ENCODE measurements around the gene NEDD9. TPM values are rescaled to one million over a fixed set of nuclear protein-coding genes. Genes with fewer than 3 reads are reported as not detected.

The NEDD9 gene
- polyA plus RNA-seq, 3 donors: 18.2 to 35.9 (median 33.0) TPM

- peak overlapping the region; percentile 74 to 95 (median 92) for H3K27ac Mint-ChIP-seq
Observed at GRCh38 chr6:11212664-11213063, 19.8 kb downstream of the NEDD9 start.

GRCh38 chr6:11211254-11211653 is 21.2 kb downstream of the NEDD9 start:
- Mint-ChIP-seq H3K36me3 (peaks cover 70 to 71% of the 10 kb centered on the region in 2 donors), H3K27me3 (ENCODE audit: low read depth in 3 of 3) (peaks cover 0 to 1% (median 0%) of the 10 kb centered on the region in 3 donors), H3K27ac (peak overlapping the region in 5 of 7 donors; percentile 40 to 95 (median 72)), H3K4me1 (peaks cover 51% of the 10 kb centered on the region), H3K4me3 (no peak overlapping the region), H3K9me3 (peaks cover 0 to 2% (median 0%) of the 10 kb centered on the region in 7 donors)
- Histone ChIP-seq H3K4me3 (replicated peaks in 1 of 3; ENCODE audit: low read depth in 2 of 3, low read length in 3 of 3) (no peak overlapping the region), H4K20me1 (ENCODE audit: insufficient read depth, low read length) (no peaks in the 10 kb centered on the region), H3K9me3 (replicated peaks in 1 of 2; ENCODE audit: control insufficient read depth in 1 of 2, insufficient read depth in 1 of 2, low read length in 2 of 2) (no peaks in the 10 kb centered on the region), H3K4me1 (ENCODE audit: control insufficient read depth in 1 of 2, insufficient read depth in 2 of 2, low read length in 2 of 2) (peaks cover 53 to 60% of the 10 kb centered on the region in 2 donors), H3K4me2 (replicated peaks; ENCODE audit: extremely low read depth, low read length, poor library complexity, severe bottlenecking) (no peak overlapping the region), H3K27ac (ENCODE audit: low read depth in 1 of 2, low read length in 2 of 2) (peak overlapping the region; percentile 10 to 11), H3K36me3 (replicated peaks in 1 of 2; ENCODE audit: control insufficient read depth in 1 of 2, insufficient read depth in 2 of 2, low read length in 2 of 2) (peaks cover 4 to 34% of the 10 kb centered on the region in 2 donors), H3K9ac (ENCODE audit: insufficient read depth, low read length, poor library complexity, severe bottlenecking) (no peak overlapping the region), H2AFZ (ENCODE audit: insufficient read depth, low read depth, low read length, poor library complexity, severe bottlenecking) (no peak overlapping the region), H3K79me2 (ENCODE audit: insufficient read depth, low read length) (no peaks in the 10 kb centered on the region), H3K27me3 (ENCODE audit: control insufficient read depth in 2 of 2, insufficient read depth in 2 of 2, low read length in 2 of 2) (no peaks in the 10 kb centered on the region)
- DNase-seq: no peak
- WGBS (ENCODE audit: insufficient coverage): no CpG with 5 or more reads among the region's 2 CpGs
- no peak for TF ChIP-seq CTCF (IDR thresholded peaks at IDR 0.05)
- intact Hi-C loops (cut with micrococcal nuclease): no loop called here

More at GRCh38 chr6:11212664-11213063, 19.8 kb downstream of the NEDD9 start:
- Histone ChIP-seq H3K4me2 (replicated peaks; ENCODE audit: extremely low read depth, low read length, poor library complexity, severe bottlenecking) (peak overlapping the region; percentile 11), H3K4me1 (ENCODE audit: control insufficient read depth in 1 of 2, insufficient read depth in 2 of 2, low read length in 2 of 2) (peaks cover 41 to 47% of the 10 kb centered on the region in 2 donors), H2AFZ (ENCODE audit: insufficient read depth, low read depth, low read length, poor library complexity, severe bottlenecking) (no peak overlapping the region), H3K27ac (ENCODE audit: low read depth in 1 of 2, low read length in 2 of 2) (peak overlapping the region in 1 of 2 donors; percentile 77), H4K20me1 (ENCODE audit: insufficient read depth, low read length) (no peaks in the 10 kb centered on the region), H3K9ac (ENCODE audit: insufficient read depth, low read length, poor library complexity, severe bottlenecking) (no peak overlapping the region), H3K79me2 (ENCODE audit: insufficient read depth, low read length) (no peaks in the 10 kb centered on the region), H3K9me3 (replicated peaks in 1 of 2; ENCODE audit: control insufficient read depth in 1 of 2, insufficient read depth in 1 of 2, low read length in 2 of 2) (no peaks in the 10 kb centered on the region), H3K4me3 (replicated peaks in 1 of 3; ENCODE audit: low read depth in 2 of 3, low read length in 3 of 3) (peak overlapping the region in 1 of 3 experiments; percentile 13), H3K27me3 (ENCODE audit: control insufficient read depth in 2 of 2, insufficient read depth in 2 of 2, low read length in 2 of 2) (no peaks in the 10 kb centered on the region), H3K36me3 (replicated peaks in 1 of 2; ENCODE audit: control insufficient read depth in 1 of 2, insufficient read depth in 2 of 2, low read length in 2 of 2) (peaks cover 4 to 42% of the 10 kb centered on the region in 2 donors)
- intact Hi-C loops (cut with micrococcal nuclease): no loop called here
- H3K27me3 Mint-ChIP-seq (ENCODE audit: low read depth in 3 of 3): peaks cover 0 to 1% (median 0%) of the 10 kb centered on the region in 3 donors
- H3K4me3 Mint-ChIP-seq: peak overlapping the region in 1 of 2 donors; percentile 31
- DNase-seq: peak; percentile 89 to 94 (median 93)
- TF ChIP-seq CTCF (IDR thresholded peaks at IDR 0.05): no peak
- peaks cover 38% of the 10 kb centered on the region for H3K4me1 Mint-ChIP-seq
- peaks cover 0 to 2% (median 0%) of the 10 kb centered on the region in 7 donors for H3K9me3 Mint-ChIP-seq
- WGBS (ENCODE audit: insufficient coverage): 9% methylated on average over 3 of the region's 4 CpGs
- peaks cover 74 to 79% of the 10 kb centered on the region in 2 donors for H3K36me3 Mint-ChIP-seq

Measured in CD14-positive monocyte (primary cell).